Measurements from ENCODE around the gene CD300LD. TPM values are rescaled to one million over a fixed set of nuclear protein-coding genes. Genes with fewer than 3 reads are reported as not detected.
"Not testable (repeated sequence)": the region's sequence is repeated elsewhere in the genome, so short reads cannot be mapped to it uniquely, and the experiment has no call there.

CD300LD gene
- total RNA-seq, 1 donor from 2014 or later, result not detected

- no peak for TF ChIP-seq CTCF (IDR thresholded peaks at IDR 0.05)
- H3K27ac ChIP-seq, result no peak overlapping the region
- H3K4me1 ChIP-seq, result no peaks in the 10 kb centered on the region
- no peak overlapping the region for H3K4me3 ChIP-seq
- intact Hi-C loops (cut with DNase I), result no loop called here
- no peaks in the 10 kb centered on the region for H3K36me3 ChIP-seq
- DNase-seq (no peak), ATAC-seq (no peak)
- H3K27me3 ChIP-seq (ENCODE audit: low read depth), result no peaks in the 10 kb centered on the region
- H3K9me3 ChIP-seq, result no peaks in the 10 kb centered on the region
Measured at GRCh38 chr17:74578979-74579378, 13.1 kb downstream of the CD300LD start.

- Histone ChIP-seq H3K4me1 (peaks cover 4% of the 10 kb centered on the region), H3K27ac (no peak overlapping the region), H3K9me3 (no peaks in the 10 kb centered on the region), H3K27me3 (ENCODE audit: low read depth) (no peaks in the 10 kb centered on the region), H3K36me3 (no peaks in the 10 kb centered on the region), H3K4me3 (no peak overlapping the region)
- intact Hi-C loops (cut with DNase I), result no loop called here
- no peak for TF ChIP-seq CTCF (IDR thresholded peaks at IDR 0.05)
- ATAC-seq (no peak), DNase-seq (no peak)
Measured at GRCh38 chr17:74574489-74575142, 17.5 kb downstream of the CD300LD start.

- H3K9me3 ChIP-seq; H3K4me3 ChIP-seq; H3K4me1 ChIP-seq; DNase-seq; H3K36me3 ChIP-seq; intact Hi-C loops (cut with DNase I); ATAC-seq; H3K27me3 ChIP-seq (ENCODE audit: low read depth); H3K27ac ChIP-seq: not testable (repeated sequence)
Measured at GRCh38 chr17:74573635-74574034, 18.4 kb downstream of the CD300LD start.

- Histone ChIP-seq H3K4me3 (no peak overlapping the region), H3K4me1 (peaks cover 8% of the 10 kb centered on the region), H3K27ac (no peak overlapping the region), H3K9me3 (no peaks in the 10 kb centered on the region), H3K27me3 (ENCODE audit: low read depth) (no peaks in the 10 kb centered on the region), H3K36me3 (no peaks in the 10 kb centered on the region)
- intact Hi-C loops (cut with DNase I), result no loop called here
- no peak for TF ChIP-seq CTCF (IDR thresholded peaks at IDR 0.05)
- ATAC-seq, result no peak
- DNase-seq, result no peak
Measured at GRCh38 chr17:74573169-74573568, 18.9 kb downstream of the CD300LD start.

GRCh38 chr17:74571621-74572270 lies 20.3 kb downstream of the CD300LD start:
- DNase-seq, result no peak
- H3K4me3 ChIP-seq, result no peak overlapping the region
- intact Hi-C loops (cut with DNase I), result no loop called here
- H3K9me3 ChIP-seq, result no peaks in the 10 kb centered on the region
- no peak overlapping the region for H3K27ac ChIP-seq
- H3K36me3 ChIP-seq, result no peaks in the 10 kb centered on the region
- ATAC-seq, result no peak
- TF ChIP-seq CTCF (IDR thresholded peaks at IDR 0.05), result no peak
- no peaks in the 10 kb centered on the region for H3K27me3 ChIP-seq (ENCODE audit: low read depth)
- peaks cover 8% of the 10 kb centered on the region for H3K4me1 ChIP-seq

Measured in lower lobe of right lung (tissue), 2 donors.